GM12864 (cell line): ENCODE results near the gene MAST4.
"Not testable (repeated sequence)": the region's sequence is repeated elsewhere in the genome, so short reads cannot be mapped to it uniquely, and the experiment has no call there.

Experiments
- DNase-seq: peaks from one replicate; pipeline ENCODE4 v3.0.0-alpha.2; 2011; ENCODE audit warnings: low read depth
- H3K4me3 ChIP-seq: 2 replicates; pipeline ENCODE4 v1.5.1; 2011; ENCODE audit warnings: mild to moderate bottlenecking, low read depth, low read length, control low read depth
- TF ChIP-seq, protein P1 (sequence below): IDR thresholded peaks from 2 replicates; pipeline ENCODE4 v1.5.1; 2011; ENCODE audit warnings: low read depth, mild to moderate bottlenecking, moderate library complexity, low read length, control low read depth, inconsistent platforms; ENCODE audit errors: missing control alignments

Gene MAST4

DNA sequence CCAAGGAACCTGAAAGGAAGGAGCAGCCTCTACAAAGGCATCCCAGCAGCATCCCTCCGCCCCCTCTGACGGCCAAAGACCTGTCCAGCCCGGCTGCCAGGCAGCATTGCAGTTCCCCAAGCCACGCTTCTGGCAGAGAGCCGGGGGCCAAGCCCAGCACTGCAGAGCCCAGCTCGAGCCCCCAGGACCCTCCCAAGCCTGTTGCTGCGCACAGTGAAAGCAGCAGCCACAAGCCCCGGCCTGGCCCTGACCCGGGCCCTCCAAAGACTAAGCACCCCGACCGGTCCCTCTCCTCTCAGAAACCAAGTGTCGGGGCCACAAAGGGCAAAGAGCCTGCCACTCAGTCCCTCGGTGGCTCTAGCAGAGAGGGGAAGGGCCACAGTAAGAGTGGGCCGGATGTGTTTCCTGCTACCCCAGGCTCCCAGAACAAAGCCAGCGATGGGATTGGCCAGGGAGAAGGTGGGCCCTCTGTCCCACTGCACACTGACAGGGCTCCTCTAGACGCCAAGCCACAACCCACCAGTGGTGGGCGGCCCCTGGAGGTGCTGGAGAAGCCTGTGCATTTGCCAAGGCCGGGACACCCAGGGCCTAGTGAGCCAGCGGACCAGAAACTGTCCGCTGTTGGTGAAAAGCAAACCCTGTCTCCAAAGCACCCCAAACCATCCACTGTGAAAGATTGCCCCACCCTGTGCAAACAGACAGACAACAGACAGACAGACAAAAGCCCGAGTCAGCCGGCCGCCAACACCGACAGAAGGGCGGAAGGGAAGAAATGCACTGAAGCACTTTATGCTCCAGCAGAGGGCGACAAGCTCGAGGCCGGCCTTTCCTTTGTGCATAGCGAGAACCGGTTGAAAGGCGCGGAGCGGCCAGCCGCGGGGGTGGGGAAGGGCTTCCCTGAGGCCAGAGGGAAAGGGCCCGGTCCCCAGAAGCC lies 569.6 kb downstream of the MAST4 start:
- peak overlapping the region; percentile 52 for H3K4me3 ChIP-seq
- peak; percentile 75 for DNase-seq
- TF ChIP-seq, protein P1, sequence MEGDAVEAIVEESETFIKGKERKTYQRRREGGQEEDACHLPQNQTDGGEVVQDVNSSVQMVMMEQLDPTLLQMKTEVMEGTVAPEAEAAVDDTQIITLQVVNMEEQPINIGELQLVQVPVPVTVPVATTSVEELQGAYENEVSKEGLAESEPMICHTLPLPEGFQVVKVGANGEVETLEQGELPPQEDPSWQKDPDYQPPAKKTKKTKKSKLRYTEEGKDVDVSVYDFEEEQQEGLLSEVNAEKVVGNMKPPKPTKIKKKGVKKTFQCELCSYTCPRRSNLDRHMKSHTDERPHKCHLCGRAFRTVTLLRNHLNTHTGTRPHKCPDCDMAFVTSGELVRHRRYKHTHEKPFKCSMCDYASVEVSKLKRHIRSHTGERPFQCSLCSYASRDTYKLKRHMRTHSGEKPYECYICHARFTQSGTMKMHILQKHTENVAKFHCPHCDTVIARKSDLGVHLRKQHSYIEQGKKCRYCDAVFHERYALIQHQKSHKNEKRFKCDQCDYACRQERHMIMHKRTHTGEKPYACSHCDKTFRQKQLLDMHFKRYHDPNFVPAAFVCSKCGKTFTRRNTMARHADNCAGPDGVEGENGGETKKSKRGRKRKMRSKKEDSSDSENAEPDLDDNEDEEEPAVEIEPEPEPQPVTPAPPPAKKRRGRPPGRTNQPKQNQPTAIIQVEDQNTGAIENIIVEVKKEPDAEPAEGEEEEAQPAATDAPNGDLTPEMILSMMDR: peak; percentile 91

- peak overlapping the region; percentile 52 for H3K4me3 ChIP-seq
- TF ChIP-seq, protein P1: no peak
- DNase-seq: peak; percentile 58
Observed at GRCh38 chr5:67166460-67167285, 570.5 kb downstream of the MAST4 start.

DNA sequence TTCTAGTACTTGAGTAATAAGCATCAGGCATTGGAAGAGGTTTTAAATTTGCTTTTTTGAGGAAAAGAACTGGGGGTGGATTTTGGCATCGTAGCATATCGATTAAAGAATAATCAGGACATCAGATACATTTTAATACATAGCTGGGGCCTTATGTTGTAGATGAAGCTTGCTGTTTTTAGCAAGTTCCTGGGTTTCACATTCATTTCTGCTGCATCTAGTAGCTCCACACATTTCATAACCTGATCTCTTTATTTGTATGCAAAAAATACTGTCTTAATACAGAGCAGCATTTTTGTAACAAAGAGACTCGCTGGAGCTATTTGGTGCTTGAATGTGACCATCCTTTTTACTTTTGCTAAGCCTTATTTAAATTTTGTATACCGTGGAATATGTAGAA lies 571.9 kb downstream of the MAST4 start:
- TF ChIP-seq, protein P1: no peak
- no peak for DNase-seq
- no peak overlapping the region for H3K4me3 ChIP-seq

GRCh38 chr5:67170767-67171166 lies 574.6 kb downstream of the MAST4 start:
- H3K4me3 ChIP-seq: no peak overlapping the region
- DNase-seq: no peak
- TF ChIP-seq, protein P1: no peak

GRCh38 chr5:67173351-67173750 lies 577.2 kb downstream of the MAST4 start:
- DNase-seq, H3K4me3 ChIP-seq: not testable (repeated sequence)

DNA sequence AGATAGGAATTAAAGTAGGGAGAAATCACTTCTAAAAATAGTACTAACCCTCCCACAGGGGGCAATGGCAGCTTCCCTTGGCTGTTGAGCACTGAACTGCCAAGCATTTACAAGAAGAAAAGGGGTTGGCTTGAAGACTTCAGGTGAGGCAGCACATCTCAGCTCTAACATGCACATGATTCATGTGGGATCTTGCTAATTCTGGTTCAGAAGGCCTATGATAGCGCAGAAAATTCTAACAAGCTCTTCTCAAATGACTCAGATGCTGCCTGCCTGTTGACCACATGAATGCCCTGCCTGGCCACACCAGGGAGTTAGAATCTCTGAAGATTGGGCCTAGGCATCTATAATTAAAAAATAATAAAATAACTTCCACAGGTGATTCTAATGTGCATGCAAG lies 577.8 kb downstream of the MAST4 start:
- DNase-seq: no peak
- TF ChIP-seq, protein P1: no peak
- no peak overlapping the region for H3K4me3 ChIP-seq

GRCh38 chr5:67176936-67177335 lies 580.7 kb downstream of the MAST4 start:
- DNase-seq: no peak
- no peak overlapping the region for H3K4me3 ChIP-seq
- TF ChIP-seq, protein P1: no peak
